Keratinocyte (primary cell): Measurements from ENCODE around the gene MOB2.

Experiments
- CTCF ChIP-seq, 3 experiments: IDR thresholded peaks in 1 of 3; conservative IDR thresholded peaks in 1 of 3; optimal IDR thresholded peaks in 1 of 3; 2 replicates in 2 of 3; 3 replicates in 1 of 3; pipeline versions ENCODE3 to v1.5.1; 2011; ENCODE audit warnings: low read length in 3 of 3, mild to moderate bottlenecking in 3 of 3, moderate library complexity in 2 of 3, control low read depth in 1 of 3, inconsistent platforms in 1 of 3; ENCODE audit not compliant: insufficient read depth in 2 of 3; ENCODE audit errors: extremely low read depth in 1 of 3
- EZH2 ChIP-seq: IDR thresholded peaks from one replicate; pipeline ENCODE4 v1.6.1; 2012; ENCODE audit warnings: inconsistent platforms, mild to moderate bottlenecking, low read length, moderate library complexity

- TF ChIP-seq CTCF (optimal IDR thresholded peaks at IDR 0.05 in 1 of 3, IDR thresholded peaks at IDR 0.05 in 1 of 3, conservative IDR thresholded peaks at IDR 0.05 in 1 of 3; ENCODE audit: extremely low read depth in 1 of 3, insufficient read depth in 2 of 3, low read length in 3 of 3) (no peak), EZH2 (no peak)
Observed at GRCh38 chr11:1439341-1439740, 47.2 kb downstream of the MOB2 start.
